HepG2 (cell line): ENCODE data around the gene CCT7. TPM values are rescaled to one million over a fixed set of nuclear protein-coding genes. Genes with fewer than 3 reads are reported as not detected.

Experiments used
- ELF1 ChIP-seq: sonication (generic); formaldehyde crosslinking; IDR thresholded peaks from 2 replicates; pipeline ENCODE4 v1.4.0; 2020; ENCODE audit warnings: missing genetic modification reagents
- EP300 ChIP-seq, 3 experiments: sonication (generic) in 1 of 3; formaldehyde crosslinking in 1 of 3; IDR thresholded peaks; 2 replicates each; pipeline versions ENCODE4 v1.5.1 to v1.6.1; 2011 to 2020; ENCODE audit warnings: low read depth in 2 of 3, low read length in 2 of 3, borderline replicate concordance in 1 of 3, improper control_type of control experiment in 1 of 3, mild to moderate bottlenecking in 1 of 3, missing genetic modification reagents in 1 of 3, moderate library complexity in 1 of 3
- MAFG ChIP-seq: sonication (generic); formaldehyde crosslinking; IDR thresholded peaks from 2 replicates; pipeline ENCODE4 v1.5.1; 2020; ENCODE audit warnings: mild to moderate bottlenecking, missing genetic modification reagents
- NFE2L2 ChIP-seq: fragments of 150-350 bp; IDR thresholded peaks from 2 replicates; pipeline ENCODE4 v1.6.1; 2014; ENCODE audit warnings: low read length
- PAXIP1 ChIP-seq: sonication (generic); formaldehyde crosslinking; conservative IDR thresholded peaks from 2 replicates; pipeline ENCODE4 v1.4.0; 2020; ENCODE audit warnings: mild to moderate bottlenecking, missing genetic modification reagents, moderate library complexity
- PCBP2 ChIP-seq: fragments of 200-400 bp; formaldehyde crosslinking; optimal IDR thresholded peaks from 2 replicates; pipeline ENCODE3; 2018; ENCODE audit warnings: low read length, low read depth; ENCODE audit not compliant: poor library complexity, severe bottlenecking
- RBM22 ChIP-seq: fragments of 200-400 bp; formaldehyde crosslinking; optimal IDR thresholded peaks from 2 replicates; pipeline ENCODE3; 2017; ENCODE audit warnings: mild to moderate bottlenecking, low read length, moderate library complexity
- SP2 ChIP-seq: sonication (generic); formaldehyde crosslinking; IDR thresholded peaks from 2 replicates; pipeline ENCODE4 v1.5.1; 2020; ENCODE audit warnings: mild to moderate bottlenecking, missing genetic modification reagents
- TCF7 ChIP-seq: sonication (generic); IDR thresholded peaks from 2 replicates; pipeline ENCODE4 v1.6.1; 2016; ENCODE audit warnings: antibody characterized with exemption, low read depth
- TCF7L2 ChIP-seq: IDR thresholded peaks from 2 replicates; pipeline ENCODE4 v1.6.1; 2011; ENCODE audit warnings: mild to moderate bottlenecking, low read depth, low read length, moderate library complexity
- TFDP2 ChIP-seq: sonication (generic); formaldehyde crosslinking; IDR thresholded peaks from 2 replicates; pipeline ENCODE4 v1.4.0; 2020; ENCODE audit warnings: missing genetic modification reagents
- TGIF2 ChIP-seq: IDR thresholded peaks from 2 replicates; pipeline ENCODE4 v1.6.1; 2016; ENCODE audit warnings: control low read depth, missing compliant biosample characterization
- ZNF10 ChIP-seq: sonication (generic); formaldehyde crosslinking; IDR thresholded peaks from 2 replicates; pipeline ENCODE4 v1.4.0; 2020; ENCODE audit warnings: mild to moderate bottlenecking, low read depth, missing genetic modification reagents, borderline replicate concordance
- ZNF33A ChIP-seq: sonication (generic); formaldehyde crosslinking; IDR thresholded peaks from 2 replicates; pipeline ENCODE4 v1.5.1; 2020; ENCODE audit warnings: missing genetic modification reagents, mild to moderate bottlenecking, moderate library complexity, borderline replicate concordance
- ZNF557 ChIP-seq: sonication (generic); formaldehyde crosslinking; IDR thresholded peaks from 2 replicates; pipeline ENCODE4 v1.4.0; 2020; ENCODE audit warnings: missing genetic modification reagents
- ZNF678 ChIP-seq: sonication (generic); formaldehyde crosslinking; IDR thresholded peaks from 2 replicates; pipeline ENCODE4 v1.4.0; 2020; ENCODE audit warnings: mild to moderate bottlenecking, missing genetic modification reagents
- ZNF709 ChIP-seq: sonication (generic); formaldehyde crosslinking; IDR thresholded peaks from 2 replicates; pipeline ENCODE4 v1.5.0; 2020; ENCODE audit warnings: mild to moderate bottlenecking, missing genetic modification reagents
- ZNF720 ChIP-seq: sonication (generic); formaldehyde crosslinking; IDR thresholded peaks from 2 replicates; pipeline ENCODE4 v1.4.0; 2020; ENCODE audit warnings: missing genetic modification reagents
- ZSCAN29 ChIP-seq: sonication (generic); formaldehyde crosslinking; conservative IDR thresholded peaks from 2 replicates; pipeline ENCODE4 v1.4.0; 2020; ENCODE audit warnings: mild to moderate bottlenecking, missing genetic modification reagents
- polyA plus RNA-seq, 8 experiments: library from polyadenylated mRNA; depleted of rRNA in 3 of 8; stranded (reverse) in 7 of 8; unstranded in 1 of 8; fragments of >200 nt; fragmentation: Illumina TruSeq in 4 of 8; extraction: Trizol in 4 of 8; gene quantifications; 2 replicates each; pipeline versions ENCODE4 v1.2.1 to v1.2.3, GENCODE V29; 2011 to 2016; ENCODE audit warnings: low read depth in 4 of 8, missing spikeins in 1 of 8, mixed read lengths in 1 of 8; ENCODE audit not compliant: insufficient read depth in 1 of 8
- total RNA-seq, 5 experiments: library from RNA; depleted of rRNA; stranded (reverse); fragments of >200 nt; fragmentation: Illumina TruSeq; extraction: Trizol; gene quantifications; 2 replicates each; pipeline ENCODE4 v1.2.3, GENCODE V29; 2016; ENCODE audit warnings: low read depth in 1 of 5
- TF ChIP-seq, protein P1 (sequence below): sonication (generic); formaldehyde crosslinking; IDR thresholded peaks from 2 replicates; pipeline ENCODE4 v1.5.0; 2020; ENCODE audit warnings: mild to moderate bottlenecking, missing genetic modification reagents
- TF ChIP-seq, protein P2 (sequence below): sonication (generic); formaldehyde crosslinking; IDR thresholded peaks from 2 replicates; pipeline ENCODE4 v1.8.0; 2022; ENCODE audit warnings: mild to moderate bottlenecking, missing genetic modification reagents, moderate library complexity

Gene CCT7
- total and polyA plus RNA-seq, 2 of the 13 experiments (the other 11 are each of a cell fraction or from before 2014, with no cell fraction given): 347 to 517 TPM

GRCh38 chr2:73283545-73284295, 49.6 kb downstream of the CCT7 start (continued):
- TF ChIP-seq PAXIP1 (CRISPR knock-in tag): no peak; the same call in 1 of the 2 replicates
- no peak for TF ChIP-seq ZNF678 (CRISPR knock-in tag)
- peak; percentile 76; the same call in 1 of the 2 replicates for TF ChIP-seq TGIF2
- TF ChIP-seq, protein P1, sequence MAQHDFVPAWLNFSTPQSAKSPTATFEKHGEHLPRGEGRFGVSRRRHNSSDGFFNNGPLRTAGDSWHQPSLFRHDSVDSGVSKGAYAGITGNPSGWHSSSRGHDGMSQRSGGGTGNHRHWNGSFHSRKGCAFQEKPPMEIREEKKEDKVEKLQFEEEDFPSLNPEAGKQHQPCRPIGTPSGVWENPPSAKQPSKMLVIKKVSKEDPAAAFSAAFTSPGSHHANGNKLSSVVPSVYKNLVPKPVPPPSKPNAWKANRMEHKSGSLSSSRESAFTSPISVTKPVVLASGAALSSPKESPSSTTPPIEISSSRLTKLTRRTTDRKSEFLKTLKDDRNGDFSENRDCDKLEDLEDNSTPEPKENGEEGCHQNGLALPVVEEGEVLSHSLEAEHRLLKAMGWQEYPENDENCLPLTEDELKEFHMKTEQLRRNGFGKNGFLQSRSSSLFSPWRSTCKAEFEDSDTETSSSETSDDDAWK (CRISPR knock-in tag): no peak
- TF ChIP-seq ZSCAN29 (CRISPR knock-in tag): no peak
- no peak for TF ChIP-seq TFDP2 (CRISPR knock-in tag)
- peak; percentile 54; the same call in 1 of the 2 replicates for TF ChIP-seq ZNF709 (CRISPR knock-in tag)
- no peak for TF ChIP-seq NFE2L2
- TF ChIP-seq TCF7: no peak
- no peak for TF ChIP-seq ELF1
- no peak for TF ChIP-seq ZNF557 (CRISPR knock-in tag)
- no peak for TF ChIP-seq RBM22
- no peak for TF ChIP-seq ZNF33A (CRISPR knock-in tag)
- no peak for TF ChIP-seq TCF7L2
- TF ChIP-seq EP300 (IDR thresholded peaks at IDR 0.05; ENCODE audit: low read depth in 2 of 2, low read length in 2 of 2): no peak
- no peak for TF ChIP-seq EP300 (CRISPR knock-in tag; IDR thresholded peaks at IDR 0.05; ENCODE audit: borderline replicate concordance)
- TF ChIP-seq MAFG (CRISPR knock-in tag): no peak
- no peak for TF ChIP-seq ZNF720 (CRISPR knock-in tag)
- TF ChIP-seq, protein P2, sequence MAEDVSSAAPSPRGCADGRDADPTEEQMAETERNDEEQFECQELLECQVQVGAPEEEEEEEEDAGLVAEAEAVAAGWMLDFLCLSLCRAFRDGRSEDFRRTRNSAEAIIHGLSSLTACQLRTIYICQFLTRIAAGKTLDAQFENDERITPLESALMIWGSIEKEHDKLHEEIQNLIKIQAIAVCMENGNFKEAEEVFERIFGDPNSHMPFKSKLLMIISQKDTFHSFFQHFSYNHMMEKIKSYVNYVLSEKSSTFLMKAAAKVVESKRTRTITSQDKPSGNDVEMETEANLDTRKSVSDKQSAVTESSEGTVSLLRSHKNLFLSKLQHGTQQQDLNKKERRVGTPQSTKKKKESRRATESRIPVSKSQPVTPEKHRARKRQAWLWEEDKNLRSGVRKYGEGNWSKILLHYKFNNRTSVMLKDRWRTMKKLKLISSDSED (CRISPR knock-in tag): no peak
- TF ChIP-seq ZNF10 (CRISPR knock-in tag): no peak
- no peak for TF ChIP-seq SP2 (CRISPR knock-in tag)
- TF ChIP-seq PCBP2: no peak
